OCI-LY1 (cell line): ENCODE measurements around the gene PRKCE.

Experiments used
- H2AFZ ChIP-seq: fragments of 200-600 bp; sonication (generic), shearing (Covaris generic); 2 replicates; pipeline ENCODE4 v1.6.0; 2014; ENCODE audit warnings: antibody characterized with exemption, mild to moderate bottlenecking, low read length
- H3F3A ChIP-seq: fragments of 200-600 bp; sonication (generic), shearing (Covaris generic); 2 replicates; pipeline ENCODE4 v1.6.0; 2014; ENCODE audit warnings: mild to moderate bottlenecking, antibody characterized with exemption, low read length, moderate library complexity; ENCODE audit not compliant: insufficient read depth
- H3K27ac ChIP-seq: fragments of 200-600 bp; sonication (generic); 2 replicates; pipeline ENCODE4 v1.5.1; 2014; ENCODE audit warnings: low read length, mixed run types, mild to moderate bottlenecking, low read depth; ENCODE audit not compliant: poor library complexity, severe bottlenecking
- H3K27me3 ChIP-seq: fragments of 200-600 bp; sonication (generic); 2 replicates; pipeline ENCODE4 v1.6.0; 2014; ENCODE audit warnings: antibody characterized with exemption, mild to moderate bottlenecking, low read length, moderate library complexity; ENCODE audit not compliant: insufficient read depth
- H3K36me3 ChIP-seq: fragments of 200-600 bp; sonication (generic); 2 replicates; pipeline ENCODE4 v1.6.1; 2014; ENCODE audit warnings: mild to moderate bottlenecking, antibody characterized with exemption, low read length, moderate library complexity, mixed read lengths; ENCODE audit not compliant: insufficient read depth
- H3K4me1 ChIP-seq: fragments of 200-600 bp; sonication (generic); 2 replicates; pipeline ENCODE4 v1.5.1; 2014; ENCODE audit warnings: mild to moderate bottlenecking, low read length, moderate library complexity; ENCODE audit not compliant: insufficient read depth, severe bottlenecking
- H3K4me2 ChIP-seq: fragments of 200-600 bp; sonication (generic), shearing (Covaris generic); 2 replicates; pipeline ENCODE4 v1.6.1; 2014; ENCODE audit warnings: low read length
- H3K4me3 ChIP-seq: fragments of 200-600 bp; sonication (generic); 2 replicates; pipeline ENCODE4 v1.5.1; 2014; ENCODE audit warnings: low read length, low read depth, mild to moderate bottlenecking, mixed read lengths; ENCODE audit not compliant: poor library complexity, severe bottlenecking
- H3K79me2 ChIP-seq: fragments of 200-600 bp; shearing (Covaris generic); 2 replicates; pipeline ENCODE4 v1.6.1; 2016; ENCODE audit warnings: mixed run types, low read length, mixed read lengths; ENCODE audit not compliant: insufficient read depth
- H3K9ac ChIP-seq: fragments of 200-600 bp; sonication (generic), shearing (Covaris generic); 2 replicates; pipeline ENCODE4 v1.6.1; 2014; ENCODE audit warnings: mild to moderate bottlenecking, low read length, mixed read lengths
- H3K9me2 ChIP-seq: fragments of 200-600 bp; sonication (generic), shearing (Covaris generic); 2 replicates; pipeline ENCODE4 v1.6.1; 2014; ENCODE audit warnings: low read depth, mild to moderate bottlenecking, low read length, mixed read lengths
- H3K9me3 ChIP-seq: fragments of 200-600 bp; shearing (Covaris generic); 2 replicates; pipeline ENCODE4 v1.6.1; 2014; ENCODE audit warnings: low read length, mixed read lengths
- H4K20me1 ChIP-seq: fragments of 200-600 bp; sonication (generic), shearing (Covaris generic); 2 replicates; pipeline ENCODE4 v1.6.0; 2016; ENCODE audit warnings: mild to moderate bottlenecking, low read length; ENCODE audit not compliant: insufficient read depth
- CTCF ChIP-seq: fragments of 200-600 bp; sonication (generic), shearing (Covaris generic); IDR thresholded peaks from 2 replicates; pipeline ENCODE4 v1.5.1; 2017; ENCODE audit warnings: mild to moderate bottlenecking, antibody characterized with exemption, low read length, moderate library complexity, mixed read lengths
- EZH2 ChIP-seq: fragments of 200-600 bp; sonication (generic), shearing (Covaris generic); IDR thresholded peaks from 2 replicates; pipeline ENCODE4 v1.8.0; 2017; ENCODE audit warnings: borderline replicate concordance, mixed run types, mild to moderate bottlenecking, antibody characterized with exemption, low read length, moderate library complexity, mixed read lengths

The PRKCE gene

GRCh38 chr2:46161911-46162310 is 510.4 kb downstream of the PRKCE start:
- TF ChIP-seq EZH2 (no peak), CTCF (no peak)
- Histone ChIP-seq H3F3A (no peaks in the 10 kb centered on the region), H4K20me1 (no peaks in the 10 kb centered on the region), H3K79me2 (no peaks in the 10 kb centered on the region), H3K27ac (no peak overlapping the region), H2AFZ (no peak overlapping the region), H3K4me3 (no peak overlapping the region), H3K4me1 (no peaks in the 10 kb centered on the region), H3K9ac (no peak overlapping the region), H3K9me2 (no peaks in the 10 kb centered on the region), H3K9me3 (no peaks in the 10 kb centered on the region), H3K4me2 (no peak overlapping the region), H3K36me3 (no peaks in the 10 kb centered on the region; the same call in 1 of the 2 replicates), H3K27me3 (no peaks in the 10 kb centered on the region)

- Histone ChIP-seq H3K79me2 (no peaks in the 10 kb centered on the region), H3K9ac (no peak overlapping the region), H3K27ac (no peak overlapping the region), H3K4me3 (no peak overlapping the region), H3K27me3 (no peaks in the 10 kb centered on the region), H3K9me3 (no peaks in the 10 kb centered on the region), H3F3A (no peaks in the 10 kb centered on the region), H3K4me2 (no peak overlapping the region), H3K4me1 (no peaks in the 10 kb centered on the region), H4K20me1 (no peaks in the 10 kb centered on the region), H3K36me3 (no peaks in the 10 kb centered on the region), H2AFZ (no peak overlapping the region), H3K9me2 (no peaks in the 10 kb centered on the region)
- TF ChIP-seq EZH2, result no peak
- TF ChIP-seq CTCF, result no peak
These were observed 511.0 kb downstream of the PRKCE start for GRCh38 chr2:46162329-46163097.

- Histone ChIP-seq H3K9me2 (no peaks in the 10 kb centered on the region), H3K9me3 (no peaks in the 10 kb centered on the region), H3K4me2 (no peak overlapping the region), H3K4me3 (no peak overlapping the region), H3F3A (no peaks in the 10 kb centered on the region), H3K27me3 (no peaks in the 10 kb centered on the region), H2AFZ (no peak overlapping the region), H3K27ac (no peak overlapping the region), H3K4me1 (no peaks in the 10 kb centered on the region), H3K36me3 (no peaks in the 10 kb centered on the region), H3K9ac (no peak overlapping the region), H4K20me1 (no peaks in the 10 kb centered on the region), H3K79me2 (no peaks in the 10 kb centered on the region)
- no peak for TF ChIP-seq CTCF
- TF ChIP-seq EZH2, result no peak
These were observed 511.6 kb downstream of the PRKCE start for GRCh38 chr2:46163098-46163430.
